Activated gamma-delta T cell treated with anti-CD3 and anti-CD28 coated beads, Interleukin-2, amount 50 U/mL, for 16 hours (primary cell): ENCODE data around the gene POLR3A.
"Not testable (repeated sequence)": the region's sequence is repeated elsewhere in the genome, so short reads cannot be mapped to it uniquely, and the experiment has no call there.

Source experiments
- DNase-seq: peaks from one replicate; pipeline ENCODE4 v3.0.0-alpha.2; 2020; ENCODE audit warnings: low read depth

POLR3A gene

DNA sequence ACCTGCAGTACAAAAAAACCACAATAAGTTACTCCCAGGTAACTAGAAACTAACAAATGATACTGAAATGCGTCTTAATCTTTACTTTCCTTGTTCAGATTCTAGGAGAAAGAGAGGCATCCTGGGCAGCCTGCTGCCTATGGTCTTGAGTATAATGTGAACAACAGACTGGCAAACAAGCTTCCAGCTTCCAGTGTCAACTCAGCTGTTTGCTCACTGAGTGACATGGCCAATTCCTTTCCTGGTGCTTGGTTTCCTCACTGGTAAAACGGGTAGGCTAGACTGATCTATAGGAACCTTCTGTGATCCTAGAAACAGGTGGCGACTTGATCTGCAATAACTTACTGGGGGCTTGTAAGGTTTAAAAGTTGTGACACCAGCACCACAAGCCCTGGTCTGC, 10.1 kb downstream of the POLR3A start:
- no peak for DNase-seq

DNA sequence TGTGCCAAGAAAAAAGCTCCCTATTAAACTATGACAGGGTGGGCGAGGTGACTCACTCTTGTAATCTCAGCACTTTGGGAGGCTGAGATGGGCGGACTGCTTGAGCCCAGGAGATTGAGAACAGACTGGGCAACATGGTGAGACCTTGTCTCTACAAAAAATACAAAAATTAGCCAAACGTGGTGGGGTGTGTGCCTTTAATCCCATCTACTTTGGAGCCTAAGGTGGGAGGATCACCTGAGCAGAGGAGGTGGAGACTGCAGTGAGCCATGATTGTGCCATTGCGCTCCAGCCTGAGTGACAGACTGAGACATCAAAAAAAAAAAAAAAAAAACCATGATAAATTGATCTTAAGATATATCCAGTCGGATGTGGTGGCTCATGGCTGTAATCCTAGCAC, 11.5 kb downstream of the POLR3A start:
- DNase-seq = no peak

DNA sequence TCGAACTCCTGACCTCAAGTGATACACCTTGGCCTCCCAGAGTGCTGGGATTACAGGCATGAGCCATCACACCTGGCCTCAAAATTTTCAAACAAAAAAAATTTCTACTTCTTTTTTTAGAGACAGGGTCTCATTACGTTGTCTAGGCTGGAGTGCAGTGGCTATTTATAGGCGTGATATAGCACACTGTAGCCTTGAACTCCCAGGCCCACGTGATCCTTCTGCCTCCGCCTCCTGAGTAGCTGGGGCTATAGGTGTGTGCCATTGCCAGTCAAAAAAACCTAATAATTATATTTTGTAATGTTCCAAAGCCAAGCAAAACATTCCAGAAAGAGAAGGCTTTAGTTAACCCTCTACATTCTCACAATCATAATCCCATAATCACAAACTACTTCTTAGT, 13.8 kb downstream of the POLR3A start:
- DNase-seq = no peak

DNA sequence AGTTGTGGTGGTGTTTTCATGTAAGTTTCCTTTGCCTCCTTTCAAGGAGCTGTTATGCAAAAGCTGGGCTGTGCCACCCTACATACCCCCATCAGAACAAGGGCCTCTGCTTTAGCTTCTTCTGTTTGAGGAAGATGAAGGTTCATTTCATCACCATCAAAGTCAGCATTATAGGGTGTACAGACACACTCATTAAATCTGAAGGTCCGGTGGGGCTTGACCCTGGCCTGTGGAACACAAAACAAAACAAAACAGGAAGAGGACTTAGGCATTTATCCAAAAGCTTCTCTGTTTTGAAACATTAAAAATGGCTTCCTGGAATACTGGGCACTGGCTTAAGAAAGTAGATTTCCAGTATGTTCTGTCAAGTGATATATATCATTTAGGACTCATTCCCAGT, 15.8 kb downstream of the POLR3A start:
- no peak for DNase-seq

DNA sequence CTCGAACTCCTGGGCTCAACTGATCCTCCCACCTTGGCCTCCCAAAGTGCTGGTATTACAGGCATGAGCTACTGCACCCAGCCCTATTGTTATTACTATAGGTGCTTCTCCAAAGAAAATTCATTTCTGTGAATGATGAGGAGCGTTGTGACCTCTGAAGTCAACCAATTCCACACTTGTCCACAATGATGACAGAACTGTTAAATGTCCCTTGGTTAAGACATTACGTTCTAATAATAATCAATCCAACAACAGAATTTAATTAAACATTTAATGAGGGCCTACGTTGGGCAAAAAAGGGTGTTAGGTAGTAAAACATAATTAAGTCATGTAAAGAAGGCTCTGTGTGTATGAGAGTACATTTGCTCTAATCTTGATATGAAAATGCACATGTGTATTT, 18.2 kb downstream of the POLR3A start:
- DNase-seq = no peak

DNA sequence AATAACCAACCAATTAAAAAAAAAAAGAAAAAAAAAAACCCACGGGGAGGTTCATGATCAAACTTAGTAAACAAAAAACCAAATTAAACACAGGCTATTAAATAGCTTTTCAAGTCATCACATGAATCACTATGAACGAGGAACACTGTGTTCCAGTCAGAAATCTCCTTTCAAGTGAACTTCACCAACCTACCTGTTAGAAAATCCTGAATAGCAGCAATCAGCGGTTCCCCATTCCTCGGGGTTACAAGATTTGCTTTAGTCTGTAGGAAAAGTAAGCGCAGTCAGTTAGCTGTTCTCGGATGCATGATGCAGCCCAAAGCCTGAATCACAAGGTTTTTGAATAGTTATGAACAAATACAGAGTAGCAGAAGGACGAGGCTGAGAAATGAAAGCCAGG, 19.0 kb downstream of the POLR3A start:
- no peak for DNase-seq

DNA sequence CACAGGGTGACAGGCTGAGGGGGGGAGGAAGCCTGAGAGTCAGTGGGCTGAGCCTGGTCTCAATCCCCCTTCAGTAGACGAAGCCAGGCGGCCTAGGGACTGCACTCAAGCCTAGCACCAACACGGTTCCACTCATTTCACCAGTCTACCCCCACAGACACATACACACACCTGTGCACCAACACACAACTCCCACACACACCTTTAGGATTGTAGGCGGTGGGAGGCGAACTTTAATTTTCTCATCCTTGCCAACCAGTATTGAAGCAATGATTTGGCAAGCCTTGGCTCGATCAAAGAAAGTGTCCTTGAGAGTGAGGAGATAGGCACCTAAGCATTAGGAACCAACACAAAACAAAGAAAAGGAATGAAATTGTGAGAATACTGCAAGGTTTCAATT, 19.7 kb downstream of the POLR3A start:
- no peak for DNase-seq

- no peak for DNase-seq
Measured at GRCh38 chr10:78007172-78007571, 22.1 kb downstream of the POLR3A start.

DNA sequence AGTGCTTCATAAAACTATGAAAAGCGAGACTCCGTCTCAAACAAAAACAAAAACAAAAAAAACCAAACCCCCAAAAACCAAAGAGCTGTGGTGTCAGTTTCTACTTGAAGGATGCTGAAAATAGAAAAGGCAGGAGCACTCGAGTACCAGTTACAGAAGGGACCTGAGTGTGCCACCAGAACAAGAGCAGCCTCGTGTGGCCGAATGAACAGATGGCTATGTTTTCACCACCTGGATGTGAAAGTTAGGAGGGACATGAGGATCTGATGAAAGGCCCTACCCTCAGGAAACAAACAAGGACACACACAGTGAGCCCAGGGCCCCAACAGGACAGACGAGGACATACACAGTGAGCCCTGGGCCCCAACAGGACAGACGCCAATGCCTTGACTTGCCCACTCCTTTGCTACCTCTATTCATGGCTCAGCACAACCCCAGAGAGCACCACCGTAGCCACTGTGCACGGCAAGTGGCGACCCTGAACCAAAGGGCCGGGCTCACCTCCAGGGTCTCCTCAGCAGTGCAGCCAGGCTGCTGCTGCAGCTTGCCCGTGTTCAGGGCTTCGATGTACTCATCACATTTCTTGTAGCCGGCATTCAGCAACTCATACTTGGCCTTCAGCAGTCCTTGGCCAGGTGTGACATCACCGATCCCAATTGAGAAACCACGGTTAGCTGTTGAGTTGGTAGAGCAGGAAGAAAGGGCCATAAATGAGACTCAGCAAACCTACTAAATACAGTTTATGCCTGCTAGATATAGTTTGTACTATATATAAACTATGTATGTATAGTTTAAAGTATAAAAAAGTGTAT, 24.9 kb downstream of the POLR3A start:
- no peak for DNase-seq

GRCh38 chr10:78002541-78003288, 26.6 kb downstream of the POLR3A start:
- DNase-seq = no peak

- no peak for DNase-seq
Measured at GRCh38 chr10:78000956-78001472, 28.3 kb downstream of the POLR3A start.

DNA sequence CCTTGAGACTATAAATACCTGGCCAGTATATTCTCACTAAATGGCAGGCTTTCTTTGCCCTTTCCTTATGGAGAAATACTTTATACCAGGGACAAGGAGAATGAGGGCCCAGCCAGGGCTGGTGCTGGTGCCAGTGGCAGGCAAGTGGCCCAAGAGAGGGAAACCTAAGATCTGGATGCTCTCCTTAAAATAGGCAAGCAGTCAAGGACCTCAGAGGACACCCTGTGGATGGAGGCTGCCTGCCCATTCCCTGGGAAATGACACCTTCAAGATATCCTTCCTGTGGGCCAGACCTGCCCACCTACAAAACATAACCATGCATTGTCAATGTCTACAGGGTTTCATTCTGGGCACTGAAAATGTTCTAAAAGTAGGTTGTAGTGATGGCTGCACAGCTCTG, 29.1 kb downstream of the POLR3A start:
- DNase-seq = no peak

DNA sequence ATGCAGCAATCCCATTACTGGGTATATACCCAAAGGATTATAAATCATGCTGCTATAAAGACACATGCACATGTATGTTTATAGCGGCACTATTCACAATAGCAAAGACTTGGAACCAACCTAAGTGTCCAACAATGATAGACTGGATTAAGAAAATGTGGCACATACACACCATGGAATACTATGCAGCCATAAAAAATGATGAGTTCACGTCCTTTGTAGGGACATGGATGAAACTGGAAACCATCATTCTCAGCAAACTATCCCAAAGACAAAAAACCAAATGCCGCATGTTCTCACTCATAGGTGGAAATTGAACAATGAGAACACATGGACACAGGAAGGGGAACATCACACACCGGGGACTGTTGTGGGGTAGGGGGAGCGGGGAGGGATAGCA, 30.5 kb downstream of the POLR3A start:
- DNase-seq = not testable (repeated sequence)

DNA sequence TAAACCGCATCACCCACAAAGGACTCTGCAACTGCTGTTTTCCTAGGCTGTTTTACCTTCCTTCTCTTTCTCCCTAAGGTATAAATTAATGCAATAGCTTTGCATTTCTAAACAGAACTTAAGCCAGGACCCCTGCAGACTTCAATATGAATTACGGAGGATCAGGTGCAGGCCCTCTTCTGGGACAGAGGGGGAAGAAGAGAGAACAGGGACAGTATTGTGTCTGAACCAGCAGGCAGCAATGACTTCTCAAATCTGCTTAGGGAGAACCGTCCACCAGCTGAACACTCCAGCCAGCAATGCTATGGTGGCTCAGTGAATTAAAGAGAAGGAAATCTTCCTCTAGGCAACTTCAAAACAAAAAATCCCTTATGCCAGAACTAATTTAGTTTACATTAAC, 35.7 kb downstream of the POLR3A start:
- DNase-seq = no peak

- DNase-seq = no peak
Measured at GRCh38 chr10:77989081-77989724, 40.1 kb downstream of the POLR3A start.

- no peak for DNase-seq
Measured at GRCh38 chr10:77987671-77988255, 41.6 kb downstream of the POLR3A start.

- DNase-seq = no peak
Measured at GRCh38 chr10:77984986-77985385, 44.3 kb downstream of the POLR3A start.

DNA sequence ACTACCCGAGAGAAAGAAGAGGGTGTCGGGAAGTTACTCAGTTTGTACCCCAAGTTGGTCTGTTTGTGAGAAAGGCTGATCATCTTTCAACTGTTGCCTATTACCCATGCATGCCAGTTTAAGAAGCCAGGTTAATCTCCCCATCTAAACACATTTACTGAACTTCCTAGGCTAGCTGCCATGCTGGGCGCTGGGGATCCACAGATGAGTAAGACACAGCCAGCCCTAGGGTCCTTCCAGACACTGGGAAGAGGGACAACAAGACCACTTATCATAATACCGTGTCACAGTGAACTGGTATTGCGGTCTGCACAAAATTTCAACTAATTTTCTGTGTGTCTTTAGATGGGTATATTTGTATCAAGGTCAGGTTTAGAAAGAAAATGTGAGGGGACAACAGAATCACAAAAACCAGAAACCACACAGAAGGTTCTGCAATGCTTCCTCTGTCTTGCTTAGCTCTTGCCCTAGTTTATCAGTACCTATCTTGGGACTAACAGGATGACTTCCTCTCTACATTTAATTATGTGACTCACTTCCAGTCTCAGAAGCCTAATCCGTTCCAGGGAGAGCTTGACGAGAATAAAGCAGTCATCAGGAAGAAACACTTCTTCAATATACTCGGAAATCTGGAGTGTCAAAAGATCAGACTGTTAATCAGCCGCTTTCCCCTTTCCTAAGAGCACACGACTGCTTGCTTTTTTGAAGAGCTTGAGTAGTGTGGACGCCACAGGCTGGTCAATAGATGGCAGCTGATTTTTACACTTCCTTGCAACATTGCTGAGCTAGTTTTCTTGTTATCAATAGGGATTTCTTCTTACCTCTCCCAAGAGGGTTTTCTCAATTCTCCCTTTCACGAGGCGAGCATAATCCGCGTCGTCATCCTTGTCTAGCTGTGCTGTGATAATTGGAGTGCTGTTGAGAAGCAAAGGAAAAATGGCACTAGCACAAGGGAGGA, 45.7 kb downstream of the POLR3A start:
- DNase-seq = no peak

DNA sequence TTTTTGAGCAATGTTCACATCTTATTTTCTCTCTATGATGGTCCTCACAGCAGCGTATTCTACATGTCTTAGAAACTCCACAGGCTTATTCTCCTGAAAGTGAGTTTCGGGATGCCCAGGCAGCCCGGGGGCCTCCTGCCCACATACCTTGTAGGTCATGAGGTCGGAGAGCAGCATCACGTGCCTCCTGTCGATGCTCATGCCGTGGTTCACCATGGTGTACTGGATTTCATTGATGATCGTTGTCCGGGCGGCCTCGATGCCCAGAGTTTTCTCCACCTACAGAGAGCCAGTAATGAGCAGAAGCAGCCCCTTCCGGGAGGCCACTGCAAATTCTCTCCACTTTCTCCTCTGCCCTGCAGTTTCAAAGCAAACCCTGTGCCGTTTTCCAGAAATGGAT, 48.0 kb downstream of the POLR3A start:
- DNase-seq = no peak

DNA sequence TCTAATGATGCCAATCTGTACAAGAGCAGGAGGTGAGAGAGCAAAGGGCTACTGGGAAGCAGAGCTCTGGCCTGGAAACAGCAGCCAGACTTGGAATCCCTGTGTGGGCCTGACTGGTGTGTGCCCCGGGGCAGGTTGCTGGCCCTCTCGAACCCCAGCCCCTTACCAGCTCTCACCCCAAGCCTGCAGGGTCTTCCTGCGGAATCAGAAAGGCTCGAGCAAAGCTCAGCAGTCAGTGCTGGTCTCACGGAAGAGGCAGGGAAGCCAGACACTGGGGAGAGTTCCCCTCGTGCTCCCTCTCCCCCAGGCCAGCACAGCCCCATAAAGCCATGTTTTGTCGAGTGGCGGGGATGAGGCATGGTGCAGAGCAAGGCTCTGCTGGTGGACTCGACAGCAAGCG, 50.1 kb downstream of the POLR3A start:
- no peak for DNase-seq

GRCh38 chr10:77978360-77978759, 51.0 kb downstream of the POLR3A start:
- no peak for DNase-seq
